Mucosa of gallbladder (tissue), 1 donor: ENCODE results near the gene ADGRL3. TPM values are rescaled to one million over a fixed set of nuclear protein-coding genes. Genes with fewer than 3 reads are reported as not detected.
A peak's percentile ranks its signal among the peaks of the same experiment; 100 is the strongest.
"Not testable (repeated sequence)": the region's sequence is repeated elsewhere in the genome, so short reads cannot be mapped to it uniquely, and the experiment has no call there.

Experiments used
- DNase-seq: peaks from one replicate; pipeline ENCODE4 v3.0.0-alpha.2; 2020; ENCODE audit warnings: low spot score
- total RNA-seq: library from RNA; stranded (reverse); gene quantifications from one replicate; pipeline ENCODE4 v1.2.1, GENCODE V29; 2021
- donor health status: DM: no; HTN: no; CAD: no.

The ADGRL3 gene
- total RNA-seq, 1 donor from 2014 or later: 3.5 TPM

- no peak for DNase-seq
Measured at GRCh38 chr4:61890321-61890720, 690.2 kb downstream of the ADGRL3 start.

DNA sequence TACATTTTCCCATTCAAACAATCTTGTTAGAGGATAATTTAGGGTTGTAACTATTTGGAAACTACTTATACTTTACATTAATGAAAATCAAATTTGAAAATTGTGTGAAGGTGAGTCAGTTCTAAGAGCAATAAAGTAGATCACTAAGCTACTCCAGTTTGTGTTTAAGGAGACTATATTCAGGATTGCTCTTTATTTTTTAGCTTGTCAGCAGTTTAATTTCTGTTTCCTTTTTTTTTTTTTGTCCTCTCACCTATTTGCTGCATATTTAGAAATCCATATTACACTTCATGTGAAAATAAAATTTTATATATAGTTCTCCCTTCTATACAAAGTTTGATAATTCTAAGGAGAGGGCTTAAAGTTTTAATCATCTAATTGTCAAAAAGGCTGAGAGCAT, 691.8 kb downstream of the ADGRL3 start:
- no peak for DNase-seq

DNA sequence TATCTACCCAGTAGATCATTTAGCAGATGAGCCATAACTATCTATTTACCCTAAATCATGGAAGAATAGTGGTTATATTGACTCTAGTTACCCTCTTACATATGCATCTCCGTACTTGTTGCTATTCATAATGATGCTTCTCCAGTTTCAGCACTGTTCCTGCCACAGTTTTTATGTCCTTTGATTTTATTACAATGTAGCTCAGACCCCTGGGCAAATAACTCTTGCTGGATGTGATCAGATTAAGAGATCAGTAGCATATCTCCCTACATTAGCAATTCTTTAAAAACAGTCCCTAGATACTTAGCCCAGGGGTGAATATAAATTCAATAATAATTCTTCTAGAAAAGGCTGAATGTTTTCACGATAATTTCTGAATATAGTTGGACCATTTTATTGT, 696.5 kb downstream of the ADGRL3 start:
- no peak for DNase-seq

DNA sequence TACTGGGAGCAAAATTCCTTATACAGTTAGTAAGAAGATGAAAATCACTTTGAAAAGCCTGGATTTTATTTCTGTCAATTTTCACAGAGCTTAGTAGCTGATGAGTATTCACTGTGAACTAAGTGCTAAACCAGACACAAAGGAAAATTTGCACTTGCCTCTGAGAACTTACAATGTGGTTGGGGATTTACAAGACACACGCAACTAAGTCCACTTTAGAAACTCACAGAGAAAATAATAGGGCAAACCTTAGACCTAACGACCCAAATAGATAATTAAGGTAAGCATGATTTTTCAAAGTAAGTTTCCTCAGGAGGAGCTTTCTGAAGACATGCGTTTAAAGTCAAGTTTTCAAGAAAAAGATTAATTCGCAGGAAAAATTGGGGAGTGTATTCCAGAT, 708.9 kb downstream of the ADGRL3 start:
- no peak for DNase-seq

GRCh38 chr4:61911313-61911756, 711.2 kb downstream of the ADGRL3 start:
- no peak for DNase-seq

- DNase-seq: no peak
Measured at GRCh38 chr4:61913619-61914018, 713.5 kb downstream of the ADGRL3 start.

DNA sequence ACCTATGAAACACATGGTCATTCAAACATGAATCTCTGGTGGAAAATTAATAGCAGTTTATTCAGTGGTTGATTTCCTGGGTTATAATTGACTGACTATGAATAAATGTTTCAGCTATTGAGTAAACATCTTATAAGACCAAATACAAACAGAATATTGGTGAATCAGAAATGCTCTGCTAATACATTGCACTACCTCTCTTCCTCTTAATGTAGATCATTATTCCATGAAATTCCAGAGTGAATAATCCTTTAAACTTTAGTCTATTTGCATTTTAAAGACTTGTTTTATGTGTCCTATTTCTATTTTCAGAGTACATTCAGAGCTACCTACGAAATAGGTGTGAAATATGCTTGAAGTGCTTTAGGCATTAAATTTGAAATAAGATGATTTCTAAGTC, 715.4 kb downstream of the ADGRL3 start:
- no peak for DNase-seq

DNA sequence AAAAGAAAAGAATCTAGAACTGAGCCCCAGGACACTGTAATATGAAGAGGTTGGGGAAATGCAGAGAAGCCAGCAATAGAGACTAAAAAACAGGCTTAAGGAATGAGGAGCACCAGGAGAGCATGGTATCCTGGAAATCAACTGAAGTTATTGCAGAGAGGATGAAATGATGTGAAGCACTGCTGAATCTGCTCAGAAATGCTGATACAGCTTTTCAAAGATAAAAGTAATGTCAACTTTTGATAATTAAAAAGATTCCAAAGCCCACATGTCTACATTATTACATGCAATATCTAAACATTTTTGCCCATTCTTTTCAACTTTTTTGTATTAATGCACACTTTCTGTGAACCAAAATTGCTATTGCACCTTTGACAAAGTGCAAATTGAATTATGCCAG, 718.4 kb downstream of the ADGRL3 start:
- DNase-seq: no peak

- DNase-seq: no peak
Measured at GRCh38 chr4:61918987-61919386, 718.9 kb downstream of the ADGRL3 start.

DNA sequence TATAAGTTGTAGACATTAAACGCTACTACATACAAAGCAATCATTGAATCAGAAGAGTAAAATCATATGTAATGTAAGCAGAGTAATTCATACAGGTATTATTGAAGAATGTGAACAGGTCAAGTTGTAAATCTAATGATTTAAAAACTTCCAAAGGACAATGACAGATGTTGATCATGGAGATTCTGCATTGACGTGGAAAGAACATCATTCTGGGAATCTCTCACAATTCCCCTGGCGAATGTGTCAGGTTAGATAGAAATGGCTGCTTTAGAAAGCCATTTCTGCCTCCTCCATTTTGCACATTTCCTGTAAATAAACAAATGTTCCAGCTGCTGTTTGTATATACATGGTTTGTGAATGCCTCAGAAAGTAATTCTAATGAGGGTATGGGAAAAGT, 719.4 kb downstream of the ADGRL3 start:
- no peak for DNase-seq

DNA sequence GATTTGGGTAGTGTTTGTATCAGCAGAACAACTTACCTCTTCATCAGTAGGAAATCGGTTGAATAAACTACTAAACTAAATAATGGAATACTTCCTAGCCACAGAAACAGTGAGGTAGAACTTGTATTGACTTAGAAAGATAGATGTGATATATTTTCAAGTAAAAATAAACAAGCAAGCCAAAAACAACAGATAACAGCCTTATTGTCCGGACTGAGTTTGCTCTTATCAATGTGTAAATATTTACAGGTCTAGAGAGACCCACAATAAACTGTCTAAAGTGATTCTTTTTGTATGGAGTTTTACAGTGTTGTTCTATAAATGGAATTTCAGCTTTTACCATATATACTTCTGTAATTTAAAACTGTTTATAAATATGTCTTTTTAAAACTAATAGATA, 721.8 kb downstream of the ADGRL3 start:
- DNase-seq: no peak

DNA sequence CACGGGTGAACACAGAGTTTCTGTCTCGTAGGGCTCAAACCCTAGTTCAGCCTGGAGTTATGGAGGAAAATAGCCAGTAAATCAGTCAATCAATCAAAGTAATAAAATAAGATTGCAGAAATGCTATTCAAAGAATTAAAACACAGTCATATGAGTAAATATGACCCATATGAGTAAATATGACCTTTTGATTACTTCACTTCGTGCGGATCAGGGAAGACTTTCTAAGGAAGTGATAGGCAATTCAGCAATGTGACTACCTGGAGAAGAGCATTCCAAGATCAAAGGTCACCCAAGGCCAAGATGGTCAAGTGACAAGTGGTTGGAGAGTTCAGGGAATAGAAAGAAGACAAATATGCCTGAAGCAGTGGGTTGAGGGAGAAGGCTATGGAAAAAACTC, 722.6 kb downstream of the ADGRL3 start:
- DNase-seq: peak; percentile 48

DNA sequence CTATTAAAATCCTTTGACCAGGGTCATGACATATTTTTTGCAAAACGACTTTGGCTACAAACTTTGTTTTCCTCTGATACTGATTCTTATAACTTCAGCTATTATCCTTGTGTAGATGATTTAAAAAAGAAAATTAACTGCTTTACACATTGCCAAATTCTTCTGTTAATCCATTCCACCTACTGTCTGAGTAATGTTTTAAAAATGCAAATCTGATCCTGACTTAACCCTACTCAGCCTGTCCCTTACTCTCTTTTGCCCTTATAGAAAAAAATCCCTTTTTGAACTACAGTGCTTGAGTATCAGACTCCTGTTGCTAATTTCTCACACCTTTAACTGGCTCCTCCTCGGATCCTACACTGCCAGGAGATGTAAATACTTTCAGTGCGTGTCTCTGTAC, 723.1 kb downstream of the ADGRL3 start:
- DNase-seq: no peak

DNA sequence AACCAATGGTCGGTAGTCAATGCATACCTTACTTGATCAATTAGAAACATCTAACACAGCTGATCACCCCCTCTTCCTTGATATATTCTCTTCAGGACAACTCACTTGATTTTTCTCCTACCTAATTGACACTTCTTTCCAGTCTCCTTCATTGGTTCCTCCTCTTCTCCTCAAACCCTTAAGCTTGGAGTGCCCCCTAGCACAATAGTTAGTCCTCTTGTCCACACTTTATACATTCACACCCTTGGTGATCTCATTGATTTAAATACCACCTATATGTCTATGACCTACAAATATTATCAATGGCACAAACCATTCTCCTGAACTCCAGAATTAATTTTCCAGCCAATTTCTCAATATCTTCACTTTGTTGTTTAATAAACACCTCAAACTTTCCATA, 724.0 kb downstream of the ADGRL3 start:
- DNase-seq: no peak

- DNase-seq: no peak
Measured at GRCh38 chr4:61933527-61933926, 733.4 kb downstream of the ADGRL3 start.

DNA sequence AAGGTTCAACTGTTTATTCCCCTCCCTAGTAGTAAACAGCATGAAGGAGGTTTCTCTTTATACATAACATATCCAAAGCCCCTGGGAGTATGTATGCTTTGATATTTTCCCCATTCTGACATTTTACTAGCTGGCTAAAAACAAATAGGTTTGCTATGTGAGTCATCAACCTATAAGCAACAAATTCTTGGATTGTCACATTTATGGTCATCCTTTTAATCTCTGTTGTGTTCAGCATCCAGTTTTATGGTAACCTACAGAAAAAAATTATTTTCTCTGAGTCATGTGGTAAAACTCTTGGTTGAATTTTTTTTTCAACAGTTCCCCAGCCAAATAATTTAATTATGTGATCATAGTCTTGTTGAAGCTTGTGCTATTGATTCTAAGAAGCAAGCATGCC, 734.1 kb downstream of the ADGRL3 start:
- DNase-seq: no peak

- DNase-seq: no peak
Measured at GRCh38 chr4:61938250-61938846, 738.2 kb downstream of the ADGRL3 start.

DNA sequence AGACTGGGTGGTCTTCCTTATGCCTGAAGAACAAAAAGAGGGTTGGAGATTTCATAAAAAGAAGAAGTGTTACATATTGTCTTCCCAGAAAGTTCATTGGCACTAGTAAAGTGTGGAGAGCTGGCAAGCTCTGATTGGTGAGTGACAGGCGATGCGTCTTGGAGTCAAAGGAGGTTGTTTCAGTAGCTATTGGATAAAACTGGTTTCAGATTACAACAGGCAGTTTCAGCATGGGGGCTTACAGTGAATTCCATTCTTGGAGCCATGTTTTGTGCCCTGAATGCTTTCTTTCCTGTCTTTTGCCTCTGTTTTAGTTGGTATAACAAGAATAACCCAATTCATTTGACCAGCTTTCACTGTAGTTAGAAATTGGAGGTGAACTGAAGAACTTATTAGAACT, 750.5 kb downstream of the ADGRL3 start:
- no peak for DNase-seq

GRCh38 chr4:61953386-61953785, 753.3 kb downstream of the ADGRL3 start:
- no peak for DNase-seq

DNA sequence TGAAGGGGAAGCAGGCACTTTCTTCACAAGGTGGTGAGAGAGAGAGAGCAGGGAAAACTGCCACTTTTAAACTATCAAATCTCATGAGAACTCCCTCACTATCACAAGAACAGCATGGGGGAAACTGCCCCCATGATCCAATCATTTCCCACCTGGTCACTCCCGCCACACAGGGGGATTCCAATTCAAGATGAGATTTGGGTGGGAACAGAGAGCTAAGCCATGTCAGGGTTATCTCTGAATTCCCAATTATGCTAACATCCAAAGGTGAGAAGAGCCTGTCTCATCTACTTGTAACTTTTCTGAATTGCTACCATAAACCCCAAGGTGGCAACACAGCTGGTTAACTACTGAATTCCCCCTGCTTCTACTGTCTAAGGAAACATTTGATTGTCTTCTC, 758.5 kb downstream of the ADGRL3 start:
- DNase-seq: no peak

DNA sequence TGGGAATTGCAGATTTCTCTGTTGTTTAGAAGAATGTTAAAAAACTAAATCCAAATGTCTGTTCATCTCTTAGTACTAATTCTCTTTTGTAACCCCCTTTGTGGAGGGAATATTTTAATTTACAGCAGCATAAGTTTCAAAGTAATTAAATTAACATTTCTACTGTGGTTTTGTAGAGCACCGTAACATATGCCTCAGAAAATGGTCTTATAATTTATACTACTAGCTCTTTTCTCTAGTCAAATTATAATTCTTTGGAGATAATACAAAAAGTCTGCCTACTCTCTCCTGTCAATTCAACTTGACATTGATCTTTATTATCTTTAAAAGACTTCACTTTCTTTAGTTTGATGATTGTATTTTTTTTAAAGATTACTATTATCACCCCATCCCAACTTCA, 759.0 kb downstream of the ADGRL3 start:
- no peak for DNase-seq

- DNase-seq: no peak
Measured at GRCh38 chr4:61984260-61984909, 784.3 kb downstream of the ADGRL3 start.

GRCh38 chr4:61985426-61985825, 785.3 kb downstream of the ADGRL3 start:
- DNase-seq: no peak

DNA sequence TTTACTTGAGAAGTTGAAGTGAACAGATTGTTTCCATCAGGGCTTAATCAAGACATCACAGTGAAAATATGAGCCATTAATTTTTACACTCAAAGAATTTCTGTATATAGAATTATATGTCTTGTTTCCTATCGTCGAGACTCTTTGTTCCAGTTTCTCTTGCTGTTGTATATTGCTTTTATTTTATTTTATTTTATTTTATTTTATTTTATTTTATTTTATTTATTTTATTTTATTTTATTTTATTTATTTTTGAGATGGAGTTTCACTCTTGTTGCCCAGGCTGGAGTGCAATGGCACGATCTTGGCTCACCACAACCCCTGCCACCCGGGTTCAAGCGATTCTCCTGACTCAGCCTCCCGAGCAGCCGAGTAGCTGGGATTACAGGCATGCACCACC, 786.8 kb downstream of the ADGRL3 start:
- not testable (repeated sequence) for DNase-seq
